GM15510 (cell line): ENCODE results near the gene RAB6B.

Source experiments
- POLR2A ChIP-seq: IDR thresholded peaks from 3 replicates; pipeline ENCODE4 v1.6.1; 2011; ENCODE audit warnings: borderline replicate concordance; ENCODE audit not compliant: insufficient read length; ENCODE audit errors: extremely low read depth

RAB6B gene

DNA sequence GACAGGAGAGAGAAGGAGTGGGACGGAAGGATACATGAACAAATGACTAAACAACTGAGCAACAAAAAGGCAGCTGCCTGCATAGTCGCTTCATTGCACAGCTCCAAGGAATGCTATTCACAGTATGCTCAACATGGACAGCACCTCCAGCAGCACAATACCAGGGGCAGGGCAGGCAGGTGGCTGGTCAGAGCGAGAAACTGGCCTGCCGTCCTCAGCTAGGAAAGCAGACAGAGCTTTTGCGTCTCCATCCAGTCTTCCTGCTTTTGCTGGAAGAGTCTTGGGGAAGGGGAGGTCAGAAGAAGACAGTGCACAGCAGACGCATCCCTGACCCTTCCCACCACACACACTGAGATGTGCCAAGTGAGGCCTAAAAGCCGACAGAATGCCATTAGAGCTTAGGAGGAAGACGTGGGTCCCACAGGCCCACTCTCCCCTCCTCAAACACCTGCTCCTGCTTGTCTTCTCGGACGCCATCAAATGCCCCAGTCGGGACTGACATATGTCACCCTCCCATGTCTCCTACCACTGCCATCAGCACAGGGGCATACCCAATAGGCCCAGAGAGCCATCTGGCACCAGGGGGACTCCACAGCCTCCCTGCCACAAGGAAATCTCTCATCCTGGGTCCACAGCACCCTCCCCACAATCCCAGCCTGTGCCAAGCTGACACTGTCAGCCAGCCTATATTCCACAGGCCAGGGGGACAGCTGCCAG is 3.9 kb downstream of the RAB6B start:
- no peak for TF ChIP-seq POLR2A

DNA sequence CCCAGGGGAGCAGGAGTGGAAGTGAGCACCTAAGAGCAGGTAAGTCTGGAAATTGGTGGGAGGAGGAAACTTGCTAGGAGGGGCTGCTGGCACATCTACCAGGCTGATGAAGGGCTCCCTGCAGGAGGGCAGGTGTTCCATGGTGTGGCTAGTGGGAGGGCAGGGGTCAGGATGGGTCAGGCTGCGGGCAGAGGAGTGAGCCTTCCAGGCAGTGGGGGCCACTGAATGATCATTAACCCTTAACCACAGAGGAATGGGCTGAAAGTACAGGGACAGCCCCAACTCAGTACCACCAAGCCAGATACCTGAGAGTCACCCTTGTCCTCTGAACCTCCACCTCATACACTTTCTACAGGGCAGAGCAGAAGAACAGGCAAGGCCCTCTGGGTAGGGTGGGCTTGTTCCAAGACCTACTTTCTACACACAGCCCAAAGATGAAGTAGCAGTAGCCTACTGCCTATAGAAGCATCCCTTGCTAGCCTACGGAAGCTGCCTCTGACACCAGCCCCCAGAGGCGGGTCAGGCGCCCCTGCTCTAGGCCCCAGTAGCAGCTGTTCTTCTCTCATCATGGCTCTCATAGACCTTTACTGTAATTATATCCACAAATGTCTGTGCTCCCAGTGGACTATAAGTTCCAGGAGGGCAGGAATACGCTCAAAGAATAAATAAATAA is 4.6 kb downstream of the RAB6B start:
- no peak for TF ChIP-seq POLR2A

DNA sequence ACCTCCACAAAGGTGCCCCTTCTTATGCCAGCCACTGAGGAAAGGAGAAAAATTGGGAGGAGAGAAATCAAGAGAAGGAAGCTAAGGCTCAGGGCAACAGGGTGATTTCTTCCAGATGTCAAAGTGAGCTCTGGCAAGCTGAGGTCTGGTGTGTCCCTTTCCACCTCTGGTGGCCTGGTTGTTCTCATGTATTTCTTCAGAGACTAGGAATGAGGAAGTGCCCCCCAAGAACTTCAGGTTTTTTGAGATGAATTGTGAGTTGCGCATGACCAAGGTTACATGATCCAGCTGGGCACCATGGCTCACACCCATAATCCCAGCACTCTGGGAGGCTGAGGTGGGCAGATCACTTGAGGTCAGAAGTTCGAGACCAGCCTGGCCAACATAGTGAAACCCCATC is 5.6 kb downstream of the RAB6B start:
- TF ChIP-seq POLR2A = no peak

GRCh38 chr3:133888726-133889340 is 6.8 kb downstream of the RAB6B start:
- no peak for TF ChIP-seq POLR2A

DNA sequence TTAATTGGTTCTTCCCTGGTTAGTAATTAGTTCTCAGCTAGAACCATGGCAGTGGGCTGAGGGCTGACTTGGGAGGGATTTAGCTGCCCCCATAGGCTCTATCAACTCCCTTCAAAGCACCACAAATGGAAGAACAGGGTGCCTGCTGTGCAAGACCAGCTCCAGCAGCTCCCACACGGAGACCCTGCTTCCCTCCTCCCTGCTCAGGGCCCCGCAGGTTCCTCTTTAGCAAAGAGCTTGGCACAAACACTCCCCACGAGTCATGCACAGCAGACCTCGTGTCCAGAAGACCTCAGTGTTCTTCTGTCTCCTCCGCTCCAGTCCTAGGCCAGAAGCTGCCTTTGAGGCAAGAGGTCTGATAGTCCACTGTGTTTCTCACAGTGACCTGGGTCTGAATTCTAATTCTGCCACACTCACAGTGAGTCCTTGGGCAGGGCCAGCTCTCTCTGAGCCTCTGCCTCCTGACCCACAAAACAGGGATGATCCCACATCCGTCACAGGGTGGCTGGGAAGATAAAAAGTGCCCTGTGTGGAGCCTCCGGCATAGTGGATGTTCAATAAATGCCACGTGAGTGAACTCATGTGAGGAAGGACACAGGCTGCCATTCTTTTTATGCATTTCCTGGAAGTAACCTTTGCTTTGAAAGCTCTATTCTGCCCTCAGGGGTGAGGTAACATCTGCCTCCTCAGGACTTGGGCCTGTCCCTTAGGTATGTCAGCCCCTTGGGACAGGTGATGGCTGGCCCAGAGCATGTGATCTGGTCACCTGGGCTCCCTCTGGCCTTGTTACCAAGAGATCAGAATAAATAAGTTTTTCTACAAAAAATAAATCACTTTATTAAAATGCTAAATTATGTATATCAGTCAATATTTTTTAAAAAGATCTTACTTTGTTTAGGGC is 7.6 kb downstream of the RAB6B start:
- no peak for TF ChIP-seq POLR2A

GRCh38 chr3:133887074-133887802 is 8.4 kb downstream of the RAB6B start:
- no peak for TF ChIP-seq POLR2A

GRCh38 chr3:133886031-133886722 is 9.5 kb downstream of the RAB6B start:
- no peak for TF ChIP-seq POLR2A

DNA sequence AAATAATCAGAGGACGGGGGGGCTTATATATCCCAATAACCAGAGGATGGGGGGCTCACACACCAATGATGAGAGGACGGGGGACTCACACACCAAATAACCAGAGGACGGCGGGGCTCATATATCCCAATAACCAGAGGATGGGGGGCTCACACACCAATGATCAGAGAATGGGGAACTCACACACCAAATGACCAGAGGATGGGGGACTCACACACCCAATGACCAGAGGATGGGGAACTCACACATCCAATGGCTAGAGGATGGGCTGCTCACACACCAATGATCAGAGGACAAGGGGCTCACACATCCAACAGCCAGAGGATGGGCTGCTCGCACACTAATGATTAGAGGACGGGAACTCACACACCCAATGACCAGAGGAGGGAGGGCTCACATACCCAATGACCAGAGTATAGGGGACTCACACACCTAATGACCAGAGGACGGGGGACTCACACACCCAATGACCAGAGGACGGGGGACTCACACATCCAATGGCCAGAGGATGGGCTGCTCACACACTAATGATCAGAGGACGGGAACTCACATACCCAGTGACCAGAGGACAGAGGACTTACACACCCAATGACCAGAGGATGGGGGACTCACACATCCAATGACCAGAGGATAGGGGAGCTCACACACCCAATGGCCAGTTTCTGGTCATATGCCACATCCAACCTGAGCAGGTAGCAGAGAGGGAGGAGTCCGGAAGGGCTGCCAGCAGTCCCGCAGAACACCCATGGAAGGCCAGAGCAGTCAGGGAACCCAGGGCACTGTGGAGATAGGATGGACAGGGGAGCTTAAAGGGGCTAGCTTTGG is 10.6 kb downstream of the RAB6B start:
- TF ChIP-seq POLR2A = no peak

GRCh38 chr3:133884054-133884886 is 11.4 kb downstream of the RAB6B start:
- no peak for TF ChIP-seq POLR2A

GRCh38 chr3:133883641-133884040 is 12.0 kb downstream of the RAB6B start:
- no peak for TF ChIP-seq POLR2A

- TF ChIP-seq POLR2A = no peak
Observed at GRCh38 chr3:133882986-133883586, 12.6 kb downstream of the RAB6B start.

- no peak for TF ChIP-seq POLR2A
Observed at GRCh38 chr3:133881939-133882825, 13.5 kb downstream of the RAB6B start.
